ENCODE data around the gene MUC5AC.

Gene MUC5AC

DNA sequence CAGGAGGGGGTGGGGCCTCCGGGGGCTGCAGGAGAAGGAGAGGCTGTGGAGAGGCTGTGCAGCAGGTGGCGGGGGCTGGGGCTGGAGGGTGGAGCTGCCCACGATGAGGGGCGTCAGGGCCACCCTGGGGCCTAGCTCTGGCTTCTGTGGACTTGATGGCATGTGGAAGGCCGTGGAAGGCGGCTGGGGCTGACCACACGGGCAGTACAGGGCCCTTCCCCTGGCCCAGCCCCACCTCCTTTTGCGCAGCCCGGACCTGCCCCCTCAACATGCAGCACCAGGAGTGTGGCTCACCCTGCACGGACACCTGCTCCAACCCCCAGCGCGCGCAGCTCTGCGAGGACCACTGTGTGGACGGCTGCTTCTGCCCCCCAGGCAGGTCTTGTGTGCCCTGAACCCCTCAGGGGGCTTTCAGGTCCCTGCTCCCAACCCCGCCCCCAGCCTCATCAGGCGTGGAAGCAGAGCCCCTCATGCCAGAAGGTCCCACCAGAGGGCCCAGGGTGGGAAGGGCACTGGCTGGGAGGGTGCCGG is 71.2 kb downstream of the MUC5AC start:
- FAIRE-seq: no peak

DNA sequence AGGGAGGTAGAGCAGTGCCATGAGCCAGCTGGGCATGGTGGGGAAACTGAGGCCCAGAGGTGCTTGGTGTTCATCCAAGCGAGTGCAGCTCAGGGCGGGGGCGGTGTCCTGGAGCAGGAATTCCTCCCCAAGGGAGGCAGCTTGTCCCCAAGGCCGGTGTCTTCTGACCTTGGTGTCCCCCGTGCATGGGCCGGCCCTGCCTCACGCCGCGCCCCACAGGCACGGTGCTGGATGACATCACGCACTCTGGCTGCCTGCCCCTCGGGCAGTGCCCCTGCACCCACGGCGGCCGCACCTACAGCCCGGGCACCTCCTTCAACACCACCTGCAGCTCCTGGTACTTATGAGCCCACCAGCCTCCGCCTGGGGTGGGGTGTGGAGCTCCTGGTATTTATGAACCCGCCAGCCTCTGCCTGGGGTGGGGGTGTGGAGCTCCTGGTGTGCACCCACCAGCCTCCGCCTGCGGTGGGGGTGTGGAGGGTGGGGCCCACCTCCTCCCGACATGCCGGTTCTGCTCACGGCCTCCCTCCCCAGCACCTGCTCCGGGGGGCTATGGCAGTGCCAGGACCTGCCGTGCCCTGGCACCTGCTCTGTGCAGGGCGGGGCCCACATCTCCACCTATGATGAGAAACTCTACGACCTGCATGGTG is 71.8 kb downstream of the MUC5AC start:
- FAIRE-seq: no peak

DNA sequence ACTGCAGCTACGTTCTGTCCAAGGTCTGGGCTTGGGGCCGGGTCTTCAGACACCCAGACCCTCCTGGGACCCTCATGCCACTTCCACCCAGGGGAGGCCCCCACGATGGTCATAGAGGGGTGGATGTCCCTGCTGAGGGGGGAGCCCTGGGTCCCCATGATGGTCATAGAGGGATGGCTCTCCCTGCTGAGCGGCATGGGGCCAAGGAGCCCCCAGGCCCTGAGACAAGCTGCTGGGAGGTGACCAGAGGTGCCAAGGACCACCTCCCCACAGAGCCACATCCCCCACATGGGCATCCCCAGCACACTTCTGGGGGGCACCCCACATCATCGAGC is 72.3 kb downstream of the MUC5AC start:
- no peak for FAIRE-seq

DNA sequence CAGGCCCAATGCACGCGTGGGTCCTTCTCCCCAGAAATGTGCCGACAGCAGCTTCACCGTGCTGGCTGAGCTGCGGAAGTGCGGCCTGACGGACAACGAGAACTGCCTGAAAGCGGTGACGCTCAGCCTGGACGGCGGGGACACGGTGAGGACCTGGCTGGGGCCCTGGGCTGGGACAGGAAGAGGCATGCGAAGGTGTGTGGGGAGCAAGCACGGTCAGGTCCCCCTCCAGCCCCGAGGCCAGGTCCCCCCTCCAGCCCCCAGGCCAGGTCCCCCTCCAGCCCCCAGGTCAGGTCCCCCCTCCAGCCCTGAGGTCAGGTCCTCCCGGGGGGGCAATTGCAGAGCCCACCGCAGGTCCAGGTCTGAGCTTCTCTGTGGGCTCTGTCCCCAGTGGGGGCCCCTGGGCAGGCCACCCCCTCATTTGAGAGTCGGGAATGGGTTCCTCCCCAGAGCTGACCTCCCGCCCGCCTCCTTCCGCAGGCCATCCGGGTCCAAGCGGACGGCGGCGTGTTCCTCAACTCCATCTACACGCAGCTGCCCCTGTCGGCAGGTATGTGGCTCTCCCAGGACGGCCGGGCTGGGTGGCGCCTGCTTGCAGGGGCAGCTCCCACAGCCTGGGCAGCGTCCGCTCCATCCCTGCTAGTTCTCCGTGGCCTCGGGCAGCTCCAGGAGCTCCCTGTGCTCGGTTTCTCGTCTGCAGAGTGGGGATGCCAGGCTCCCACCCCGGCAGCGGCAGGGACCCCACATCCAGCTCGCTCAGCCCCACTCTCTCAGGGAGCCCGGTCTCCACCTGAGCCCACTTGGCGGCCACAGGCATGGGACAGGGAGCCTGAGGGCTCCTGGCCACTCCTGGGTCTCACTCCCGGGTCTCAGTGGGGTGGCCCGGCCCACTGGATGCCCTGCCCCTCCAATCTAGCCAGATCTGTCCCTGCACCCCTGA is 73.0 kb downstream of the MUC5AC start:
- FAIRE-seq: no peak

DNA sequence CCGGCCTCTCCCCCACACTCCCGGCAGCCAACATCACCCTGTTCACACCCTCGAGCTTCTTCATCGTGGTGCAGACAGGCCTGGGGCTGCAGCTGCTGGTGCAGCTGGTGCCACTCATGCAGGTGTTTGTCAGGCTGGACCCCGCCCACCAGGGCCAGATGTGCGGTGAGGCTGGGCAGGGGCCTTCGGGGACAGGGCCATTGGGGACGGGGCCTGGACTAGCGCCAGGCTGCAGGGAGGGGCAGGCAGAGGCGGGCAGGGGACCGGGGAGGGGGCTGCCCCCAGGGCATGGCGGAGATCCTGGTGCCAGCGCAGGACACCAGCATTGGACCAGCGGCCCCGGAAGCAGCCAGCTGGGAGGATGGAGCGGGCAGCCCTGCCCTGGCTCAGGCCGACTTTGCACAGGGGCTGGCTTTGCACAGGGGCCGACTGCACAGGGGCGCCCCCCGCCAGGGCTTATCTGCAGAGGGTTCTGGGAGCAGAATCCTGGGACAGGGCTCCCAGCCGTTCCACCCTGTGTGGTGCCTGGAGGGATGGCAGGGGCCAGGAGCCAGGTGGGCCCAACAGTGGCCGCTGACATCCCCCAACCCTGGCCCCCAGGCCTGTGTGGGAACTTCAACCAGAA is 73.8 kb downstream of the MUC5AC start:
- no peak for FAIRE-seq

DNA sequence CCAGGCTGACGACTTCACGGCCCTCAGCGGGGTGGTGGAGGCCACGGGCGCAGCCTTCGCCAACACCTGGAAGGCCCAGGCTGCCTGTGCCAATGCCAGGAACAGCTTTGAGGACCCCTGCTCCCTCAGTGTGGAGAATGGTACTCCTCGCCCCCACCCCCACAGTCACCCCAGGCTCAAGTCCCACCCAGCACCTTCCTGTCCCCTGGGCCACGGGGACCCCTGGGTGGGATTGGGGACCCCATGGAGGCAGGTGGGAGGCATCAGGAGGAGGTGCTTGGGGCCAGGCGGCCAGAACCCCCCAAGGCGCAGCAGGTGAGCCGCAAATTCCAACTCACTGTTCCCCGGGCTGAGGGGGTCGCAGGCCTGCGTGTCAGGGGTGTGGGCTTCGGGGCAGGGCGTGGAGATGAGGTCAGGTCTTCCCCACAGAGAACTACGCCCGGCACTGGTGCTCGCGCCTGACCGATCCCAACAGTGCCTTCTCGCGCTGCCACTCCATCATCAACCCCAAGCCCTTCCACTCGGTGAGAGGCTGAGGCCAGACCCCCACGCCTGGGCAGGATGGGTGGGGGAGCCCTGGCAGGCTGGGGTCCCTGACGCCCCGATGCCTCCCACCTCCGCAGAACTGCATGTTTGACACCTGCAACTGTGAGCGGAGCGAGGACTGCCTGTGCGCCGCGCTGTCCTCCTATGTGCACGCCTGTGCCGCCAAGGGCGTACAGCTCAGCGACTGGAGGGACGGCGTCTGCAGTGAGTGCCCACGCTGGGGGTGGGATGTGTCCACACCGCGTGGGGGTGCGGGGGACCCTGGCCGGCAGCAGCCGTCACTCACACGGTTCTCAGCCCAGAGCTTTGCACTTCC is 74.5 kb downstream of the MUC5AC start:
- FAIRE-seq: no peak

DNA sequence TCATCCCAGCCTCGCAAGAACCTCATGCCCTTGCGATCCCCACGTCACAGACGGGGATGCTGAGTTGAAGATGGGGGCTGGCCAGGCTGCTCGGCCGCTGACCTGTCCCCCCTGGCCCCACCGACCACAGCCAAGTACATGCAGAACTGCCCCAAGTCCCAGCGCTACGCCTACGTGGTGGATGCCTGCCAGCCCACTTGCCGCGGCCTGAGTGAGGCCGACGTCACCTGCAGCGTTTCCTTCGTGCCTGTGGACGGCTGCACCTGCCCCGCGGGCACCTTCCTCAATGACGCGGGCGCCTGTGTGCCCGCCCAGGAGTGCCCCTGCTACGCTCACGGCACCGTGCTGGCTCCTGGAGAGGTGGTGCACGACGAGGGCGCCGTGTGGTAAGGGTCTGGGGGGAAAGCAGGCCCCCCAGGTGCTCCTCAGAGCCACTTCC is 75.1 kb downstream of the MUC5AC start:
- FAIRE-seq: no peak

DNA sequence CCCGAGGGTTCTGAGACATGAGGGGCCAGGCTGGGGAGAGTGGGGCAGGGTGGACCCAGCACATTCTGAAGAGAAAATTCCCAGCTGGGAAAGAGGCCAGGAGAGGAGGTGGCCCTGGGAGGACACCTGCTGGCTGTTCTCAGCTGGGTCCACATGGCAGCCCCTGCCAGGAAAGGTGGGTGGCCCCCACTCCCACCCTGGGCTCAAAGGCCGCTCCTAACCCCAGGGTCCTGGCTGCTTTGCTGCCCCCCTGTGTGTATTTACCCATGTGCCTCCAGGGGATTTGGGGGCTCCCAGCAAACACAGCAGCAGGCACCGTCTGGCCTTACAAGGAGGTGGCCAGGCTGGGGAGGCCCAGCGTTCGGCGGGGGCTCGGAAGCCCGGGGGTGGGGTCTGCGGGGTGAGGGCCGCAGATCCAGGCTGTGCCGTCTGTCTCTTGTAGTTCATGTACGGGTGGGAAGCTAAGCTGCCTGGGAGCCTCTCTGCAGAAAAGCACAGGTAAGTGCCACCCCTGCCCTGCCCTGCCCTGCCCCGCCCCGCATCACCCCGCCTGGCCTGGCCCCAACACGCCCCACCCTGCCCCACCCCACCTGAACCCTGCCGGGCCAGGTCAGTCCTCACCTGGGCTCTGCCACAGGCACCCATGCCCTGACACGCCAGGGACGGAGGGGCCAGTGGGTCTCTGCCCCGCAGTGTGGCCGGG is 75.7 kb downstream of the MUC5AC start:
- no peak for FAIRE-seq

DNA sequence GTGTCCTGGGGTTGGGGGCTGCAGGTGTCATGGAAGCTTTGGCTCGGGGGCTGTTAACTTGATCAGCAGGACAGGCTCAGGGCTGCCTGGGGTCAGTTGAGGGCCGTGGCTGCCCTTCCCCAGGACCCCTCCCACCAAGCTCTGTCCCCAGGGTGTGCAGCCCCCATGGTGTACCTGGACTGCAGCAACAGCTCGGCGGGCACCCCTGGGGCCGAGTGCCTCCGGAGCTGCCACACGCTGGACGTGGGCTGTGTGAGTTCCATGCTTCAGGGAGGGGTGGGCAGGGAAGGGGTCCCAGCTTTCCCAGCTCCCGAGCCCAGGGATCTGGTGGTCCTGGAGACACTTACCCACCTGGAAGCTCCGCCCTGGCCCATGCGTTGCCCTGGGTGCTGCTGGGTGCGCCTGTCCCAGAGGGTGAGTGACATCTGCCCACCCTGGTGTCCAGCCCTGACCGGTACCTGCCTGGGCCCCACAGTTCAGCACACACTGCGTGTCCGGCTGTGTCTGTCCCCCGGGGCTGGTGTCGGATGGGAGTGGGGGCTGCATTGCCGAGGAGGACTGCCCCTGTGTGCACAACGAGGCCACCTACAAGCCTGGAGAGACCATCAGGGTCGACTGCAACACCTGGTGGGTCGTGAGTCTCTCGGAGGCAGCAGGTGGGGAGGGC is 76.4 kb downstream of the MUC5AC start:
- FAIRE-seq: no peak

DNA sequence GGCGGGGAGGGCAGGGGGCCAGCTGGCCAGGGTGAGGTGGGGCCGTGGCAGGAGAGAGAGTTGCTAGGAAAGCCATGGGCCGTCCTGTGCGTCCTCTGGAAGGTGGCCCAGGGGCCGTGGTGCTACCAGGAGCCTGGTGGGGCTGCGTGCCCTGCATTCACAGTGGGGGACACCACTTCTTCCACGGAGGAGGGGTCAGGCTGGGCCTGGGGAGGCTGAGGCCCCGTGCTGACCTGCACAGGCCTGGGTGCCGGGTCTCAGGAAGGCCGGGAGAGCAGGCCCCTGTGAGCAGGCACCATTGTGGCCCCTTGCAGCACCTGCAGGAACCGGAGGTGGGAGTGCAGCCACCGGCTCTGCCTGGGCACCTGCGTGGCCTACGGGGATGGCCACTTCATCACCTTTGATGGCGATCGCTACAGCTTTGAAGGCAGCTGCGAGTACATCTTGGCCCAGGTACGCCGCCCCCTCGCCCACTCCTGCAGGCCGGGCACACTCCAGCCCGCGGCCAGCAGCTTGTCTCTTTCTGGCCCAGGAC is 77.1 kb downstream of the MUC5AC start:
- FAIRE-seq: no peak

DNA sequence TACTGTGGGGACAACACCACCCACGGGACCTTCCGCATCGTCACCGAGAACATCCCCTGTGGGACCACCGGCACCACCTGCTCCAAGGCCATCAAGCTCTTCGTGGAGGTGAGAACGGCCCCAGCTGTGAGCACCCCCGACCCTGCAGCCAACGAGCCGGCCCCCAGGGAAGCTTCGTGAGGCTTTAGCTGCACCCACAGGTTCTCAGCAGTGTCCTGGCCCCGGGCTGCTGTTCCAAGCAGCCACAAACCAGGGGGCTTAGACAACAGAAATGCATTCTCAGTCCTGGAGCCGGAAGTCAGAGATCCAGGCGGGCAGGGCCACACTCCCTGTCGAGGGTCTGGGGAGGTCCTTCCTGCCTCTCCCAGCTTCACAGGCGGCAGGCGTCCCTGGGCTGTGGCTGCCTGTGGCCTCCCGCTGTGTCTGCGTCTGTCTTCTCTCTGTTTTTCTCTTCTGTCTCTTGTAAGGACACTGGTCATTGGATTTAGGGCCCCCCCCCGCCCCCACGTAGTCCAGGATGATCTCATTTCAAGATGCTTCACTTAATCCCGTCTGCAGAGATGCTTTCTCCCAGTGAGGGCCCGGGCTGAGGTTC is 77.7 kb downstream of the MUC5AC start:
- no peak for FAIRE-seq

DNA sequence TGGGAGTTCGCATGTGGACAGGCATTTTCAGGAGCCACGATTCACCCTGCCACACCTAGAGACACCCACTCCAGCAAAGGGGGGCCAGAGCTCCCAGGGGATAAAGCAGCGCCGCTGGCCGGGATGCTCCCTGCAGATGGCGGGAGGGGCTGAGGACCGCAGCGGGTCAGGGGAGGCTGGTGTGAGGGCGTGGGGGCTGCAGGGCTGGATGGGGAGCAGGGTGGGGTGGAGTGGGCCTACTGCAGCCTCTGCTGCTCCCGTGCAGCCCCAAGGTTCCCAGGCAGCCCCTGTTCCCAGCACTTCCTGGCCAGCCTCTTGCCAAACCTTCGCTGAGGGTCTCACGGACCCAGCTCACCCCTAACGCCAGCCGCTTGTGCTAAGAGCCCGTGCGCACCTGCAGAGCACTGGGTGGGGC is 78.2 kb downstream of the MUC5AC start:
- no peak for FAIRE-seq

DNA sequence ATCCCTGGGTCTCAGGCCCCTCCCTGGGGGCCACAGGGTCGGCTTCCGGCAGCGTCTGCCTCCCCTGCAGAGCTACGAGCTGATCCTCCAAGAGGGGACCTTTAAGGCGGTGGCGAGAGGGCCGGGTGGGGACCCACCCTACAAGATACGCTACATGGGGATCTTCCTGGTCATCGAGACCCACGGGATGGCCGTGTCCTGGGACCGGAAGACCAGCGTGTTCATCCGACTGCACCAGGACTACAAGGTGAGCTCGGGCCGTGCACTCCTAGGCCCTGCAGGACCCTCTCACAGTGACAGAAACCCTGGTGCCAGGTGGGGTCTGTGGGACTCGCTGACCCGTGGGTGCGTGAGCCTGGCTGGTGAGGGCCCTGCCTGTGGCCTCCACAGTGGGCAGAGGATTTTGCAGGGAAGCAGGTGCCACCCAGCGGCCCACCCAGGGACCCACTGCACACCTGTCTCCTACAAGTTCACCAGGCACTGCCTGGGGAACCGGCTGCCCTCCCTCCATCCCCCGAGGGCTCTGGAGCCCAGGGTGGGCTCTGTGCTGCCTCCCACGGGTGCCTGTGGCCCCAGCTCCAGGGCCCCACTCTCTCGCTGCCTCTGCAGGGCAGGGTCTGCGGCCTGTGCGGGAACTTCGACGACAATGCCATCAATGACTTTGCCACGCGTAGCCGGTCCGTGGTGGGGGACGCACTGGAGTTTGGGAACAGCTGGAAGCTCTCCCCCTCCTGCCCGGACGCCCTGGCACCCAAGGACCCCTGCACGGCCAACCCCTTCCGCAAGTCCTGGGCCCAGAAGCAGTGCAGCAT is 78.8 kb downstream of the MUC5AC start:
- no peak for FAIRE-seq

DNA sequence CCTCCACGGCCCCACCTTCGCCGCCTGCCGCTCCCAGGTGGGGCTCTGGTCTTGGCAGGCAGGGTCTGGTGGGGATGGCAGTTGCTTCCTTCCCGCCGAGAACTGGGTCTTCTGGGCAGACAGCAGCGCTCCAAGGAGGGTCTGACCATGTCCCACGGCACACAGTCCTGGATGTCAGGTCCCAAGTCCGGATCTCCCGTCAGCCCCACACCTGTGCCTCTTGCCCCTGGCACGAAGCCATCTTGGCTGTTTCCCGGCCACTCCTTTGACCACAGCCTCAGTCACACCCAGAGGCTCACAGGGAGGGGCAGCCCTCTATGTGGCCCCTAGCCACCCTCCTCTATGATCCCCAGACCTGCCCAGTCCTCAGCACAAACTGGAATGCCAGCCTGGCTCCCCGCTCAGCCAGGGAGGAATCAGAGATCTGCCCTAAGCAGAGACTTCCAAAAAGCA is 79.4 kb downstream of the MUC5AC start:
- no peak for FAIRE-seq

DNA sequence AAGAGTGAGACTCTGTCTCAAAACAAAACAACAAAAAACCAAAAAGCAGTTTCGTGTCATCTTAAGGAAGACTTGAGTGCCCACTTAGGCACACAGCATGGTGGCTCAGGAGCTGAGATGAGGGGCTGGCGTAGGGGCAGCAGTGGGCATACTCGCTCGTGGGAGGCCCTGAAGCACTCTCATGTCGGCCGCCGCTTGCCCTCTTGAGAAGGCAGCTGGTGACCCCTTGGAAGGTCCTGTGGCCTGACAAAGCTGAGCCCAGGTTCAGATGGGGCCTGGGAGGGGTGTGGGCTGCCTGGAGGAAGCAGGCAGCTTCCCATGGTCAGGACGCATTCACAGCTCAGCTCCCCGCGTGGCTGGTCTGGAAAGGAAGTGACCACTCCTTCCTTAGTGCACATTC is 80.1 kb downstream of the MUC5AC start:
- no peak for FAIRE-seq

DNA sequence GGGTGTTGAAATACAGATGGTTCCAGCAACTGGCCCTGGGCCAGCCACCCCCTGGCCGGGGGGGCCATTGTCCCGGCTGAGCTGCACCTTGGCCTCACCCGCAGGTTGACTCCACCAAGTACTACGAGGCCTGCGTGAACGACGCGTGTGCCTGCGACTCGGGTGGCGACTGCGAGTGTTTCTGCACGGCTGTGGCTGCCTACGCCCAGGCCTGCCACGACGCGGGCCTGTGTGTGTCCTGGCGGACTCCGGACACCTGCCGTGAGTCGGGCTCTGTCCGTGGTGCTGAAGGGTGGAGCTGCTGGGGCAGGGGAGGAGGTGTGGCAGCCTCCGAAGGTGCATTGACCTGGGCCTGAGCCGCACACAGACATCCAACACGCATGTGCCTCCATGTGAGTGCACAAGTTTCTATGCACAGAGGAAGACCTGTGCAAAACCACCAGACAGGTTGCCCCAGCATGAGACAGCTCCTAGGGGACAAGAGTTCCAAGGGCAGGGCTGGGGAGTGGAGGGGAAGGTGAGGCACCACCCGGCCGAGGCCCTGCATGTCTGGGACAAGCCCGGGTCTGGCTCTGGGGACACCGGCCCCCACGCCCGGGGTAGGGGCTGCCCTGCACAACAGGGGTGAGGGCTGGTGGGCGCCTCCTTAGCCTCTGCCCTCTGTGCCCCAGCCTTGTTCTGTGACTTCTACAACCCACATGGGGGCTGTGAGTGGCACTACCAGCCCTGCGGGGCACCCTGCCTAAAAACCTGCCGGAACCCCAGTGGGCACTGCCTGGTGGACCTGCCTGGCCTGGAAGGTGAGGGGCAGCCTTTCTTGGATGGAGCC is 81.2 kb downstream of the MUC5AC start:
- no peak for FAIRE-seq

DNA sequence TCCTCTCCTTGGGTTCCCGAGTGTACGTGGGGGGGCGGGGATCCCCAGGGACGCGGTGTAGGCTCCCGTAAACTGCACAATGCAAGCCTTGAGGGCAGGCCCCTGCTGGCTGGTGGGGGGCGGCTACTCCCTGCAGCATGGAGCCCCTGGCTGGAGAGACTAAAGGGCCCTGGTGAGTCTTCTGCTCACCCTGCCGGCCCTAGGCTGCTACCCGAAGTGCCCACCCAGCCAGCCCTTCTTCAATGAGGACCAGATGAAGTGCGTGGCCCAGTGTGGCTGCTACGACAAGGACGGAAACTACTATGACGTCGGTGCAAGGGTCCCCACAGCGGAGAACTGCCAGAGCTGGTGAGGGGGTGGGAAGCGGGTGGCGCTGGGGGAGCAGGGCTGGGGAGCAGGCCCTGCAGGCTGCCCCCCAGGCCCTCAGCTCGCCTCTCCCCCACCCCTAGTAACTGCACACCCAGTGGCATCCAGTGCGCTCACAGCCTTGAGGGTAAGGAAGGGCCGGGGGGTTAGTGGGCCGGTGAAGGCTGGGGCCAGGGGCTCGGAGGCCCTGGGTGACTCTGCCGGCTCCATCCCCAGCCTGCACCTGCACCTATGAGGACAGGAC is 81.9 kb downstream of the MUC5AC start:
- no peak for FAIRE-seq

DNA sequence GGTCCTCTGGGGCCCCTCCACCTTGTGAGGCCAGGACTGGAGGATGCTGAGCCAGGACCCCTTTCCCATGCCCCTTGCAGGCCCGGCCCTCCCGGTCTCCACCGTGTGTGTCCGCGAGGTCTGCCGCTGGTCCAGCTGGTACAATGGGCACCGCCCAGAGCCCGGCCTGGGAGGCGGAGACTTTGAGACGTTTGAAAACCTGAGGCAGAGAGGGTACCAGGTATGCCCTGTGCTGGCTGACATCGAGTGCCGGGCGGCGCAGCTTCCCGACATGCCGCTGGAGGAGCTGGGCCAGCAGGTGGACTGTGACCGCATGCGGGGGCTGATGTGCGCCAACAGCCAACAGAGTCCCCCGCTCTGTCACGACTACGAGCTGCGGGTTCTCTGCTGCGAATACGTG is 83.0 kb downstream of the MUC5AC start:
- FAIRE-seq: no peak
